WTC11 (cell line): ENCODE measurements around the gene CYP27A1.

Experiments
- CREB1 ChIP-seq: sonication (generic); formaldehyde crosslinking; IDR thresholded peaks from 2 replicates; pipeline ENCODE4 v1.8.0; 2023; ENCODE audit warnings: mild to moderate bottlenecking, missing genetic modification reagents
- CREM ChIP-seq: sonication (generic); formaldehyde crosslinking; IDR thresholded peaks from 2 replicates; pipeline ENCODE4 v1.8.1; 2022; ENCODE audit warnings: mild to moderate bottlenecking, missing genetic modification reagents, moderate library complexity
- ELF4 ChIP-seq: sonication (generic); formaldehyde crosslinking; IDR thresholded peaks from 2 replicates; pipeline ENCODE4 v1.8.1; 2022; ENCODE audit warnings: low read depth, mild to moderate bottlenecking, moderate library complexity, missing genetic modification reagents
- IRF2 ChIP-seq: sonication (generic); formaldehyde crosslinking; IDR thresholded peaks from 2 replicates; pipeline ENCODE4 v1.8.0; 2022; ENCODE audit warnings: low read depth, missing genetic modification reagents, borderline replicate concordance
- MAX ChIP-seq: sonication (generic); formaldehyde crosslinking; IDR thresholded peaks from 2 replicates; pipeline ENCODE4 v1.8.0; 2022; ENCODE audit warnings: mild to moderate bottlenecking, missing genetic modification reagents
- TCF7 ChIP-seq: sonication (generic); formaldehyde crosslinking; IDR thresholded peaks from 2 replicates; pipeline ENCODE4 v1.8.0; 2022; ENCODE audit warnings: mild to moderate bottlenecking, low read depth, missing genetic modification reagents, moderate library complexity
- USF2 ChIP-seq: sonication (generic); formaldehyde crosslinking; IDR thresholded peaks from 2 replicates; pipeline ENCODE4 v1.8.1; 2023; ENCODE audit warnings: mild to moderate bottlenecking, missing genetic modification reagents, moderate library complexity
- ZNF138 ChIP-seq: sonication (generic); formaldehyde crosslinking; conservative IDR thresholded peaks from 2 replicates; pipeline ENCODE4 v1.8.1; 2022; ENCODE audit warnings: mild to moderate bottlenecking, moderate library complexity, missing genetic modification reagents
- ZNF219 ChIP-seq: sonication (generic); formaldehyde crosslinking; IDR thresholded peaks from 2 replicates; pipeline ENCODE4 v1.8.0; 2023; ENCODE audit warnings: missing genetic modification reagents, mild to moderate bottlenecking, borderline replicate concordance
- ZNF232 ChIP-seq: sonication (generic); formaldehyde crosslinking; IDR thresholded peaks from 2 replicates; pipeline ENCODE4 v1.8.0; 2022; ENCODE audit warnings: mild to moderate bottlenecking, missing genetic modification reagents
- TF ChIP-seq, protein P1 (sequence below): fragments of 200-600 bp; IDR thresholded peaks from 2 replicates; pipeline ENCODE4 v1.8.0; 2022; ENCODE audit warnings: antibody characterized with exemption
- TF ChIP-seq, protein P2 (sequence below): sonication (generic); formaldehyde crosslinking; conservative IDR thresholded peaks from 2 replicates; pipeline ENCODE4 v1.8.1; 2023; ENCODE audit warnings: mild to moderate bottlenecking, low read depth, missing genetic modification reagents, moderate library complexity
- TF ChIP-seq, protein P3 (sequence below): fragments of 250-450 bp; sonication (Bioruptor Pico); IDR thresholded peaks from 2 replicates; pipeline ENCODE4 v1.9.0; 2021; ENCODE audit warnings: moderate library complexity, mild to moderate bottlenecking, inconsistent platforms, borderline replicate concordance
- TF ChIP-seq, protein P4 (sequence below): sonication (generic); formaldehyde crosslinking; IDR thresholded peaks from 2 replicates; pipeline ENCODE4 v1.8.0; 2022; ENCODE audit warnings: mild to moderate bottlenecking, missing genetic modification reagents

- TF ChIP-seq TCF7 (CRISPR knock-in tag), result no peak
- TF ChIP-seq, protein P1, sequence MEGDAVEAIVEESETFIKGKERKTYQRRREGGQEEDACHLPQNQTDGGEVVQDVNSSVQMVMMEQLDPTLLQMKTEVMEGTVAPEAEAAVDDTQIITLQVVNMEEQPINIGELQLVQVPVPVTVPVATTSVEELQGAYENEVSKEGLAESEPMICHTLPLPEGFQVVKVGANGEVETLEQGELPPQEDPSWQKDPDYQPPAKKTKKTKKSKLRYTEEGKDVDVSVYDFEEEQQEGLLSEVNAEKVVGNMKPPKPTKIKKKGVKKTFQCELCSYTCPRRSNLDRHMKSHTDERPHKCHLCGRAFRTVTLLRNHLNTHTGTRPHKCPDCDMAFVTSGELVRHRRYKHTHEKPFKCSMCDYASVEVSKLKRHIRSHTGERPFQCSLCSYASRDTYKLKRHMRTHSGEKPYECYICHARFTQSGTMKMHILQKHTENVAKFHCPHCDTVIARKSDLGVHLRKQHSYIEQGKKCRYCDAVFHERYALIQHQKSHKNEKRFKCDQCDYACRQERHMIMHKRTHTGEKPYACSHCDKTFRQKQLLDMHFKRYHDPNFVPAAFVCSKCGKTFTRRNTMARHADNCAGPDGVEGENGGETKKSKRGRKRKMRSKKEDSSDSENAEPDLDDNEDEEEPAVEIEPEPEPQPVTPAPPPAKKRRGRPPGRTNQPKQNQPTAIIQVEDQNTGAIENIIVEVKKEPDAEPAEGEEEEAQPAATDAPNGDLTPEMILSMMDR, result no peak
- TF ChIP-seq USF2, result no peak
- no peak for TF ChIP-seq CREM (CRISPR knock-in tag)
- TF ChIP-seq, protein P2, sequence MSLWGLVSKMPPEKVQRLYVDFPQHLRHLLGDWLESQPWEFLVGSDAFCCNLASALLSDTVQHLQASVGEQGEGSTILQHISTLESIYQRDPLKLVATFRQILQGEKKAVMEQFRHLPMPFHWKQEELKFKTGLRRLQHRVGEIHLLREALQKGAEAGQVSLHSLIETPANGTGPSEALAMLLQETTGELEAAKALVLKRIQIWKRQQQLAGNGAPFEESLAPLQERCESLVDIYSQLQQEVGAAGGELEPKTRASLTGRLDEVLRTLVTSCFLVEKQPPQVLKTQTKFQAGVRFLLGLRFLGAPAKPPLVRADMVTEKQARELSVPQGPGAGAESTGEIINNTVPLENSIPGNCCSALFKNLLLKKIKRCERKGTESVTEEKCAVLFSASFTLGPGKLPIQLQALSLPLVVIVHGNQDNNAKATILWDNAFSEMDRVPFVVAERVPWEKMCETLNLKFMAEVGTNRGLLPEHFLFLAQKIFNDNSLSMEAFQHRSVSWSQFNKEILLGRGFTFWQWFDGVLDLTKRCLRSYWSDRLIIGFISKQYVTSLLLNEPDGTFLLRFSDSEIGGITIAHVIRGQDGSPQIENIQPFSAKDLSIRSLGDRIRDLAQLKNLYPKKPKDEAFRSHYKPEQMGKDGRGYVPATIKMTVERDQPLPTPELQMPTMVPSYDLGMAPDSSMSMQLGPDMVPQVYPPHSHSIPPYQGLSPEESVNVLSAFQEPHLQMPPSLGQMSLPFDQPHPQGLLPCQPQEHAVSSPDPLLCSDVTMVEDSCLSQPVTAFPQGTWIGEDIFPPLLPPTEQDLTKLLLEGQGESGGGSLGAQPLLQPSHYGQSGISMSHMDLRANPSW (CRISPR knock-in tag), result no peak
- TF ChIP-seq, protein P3, sequence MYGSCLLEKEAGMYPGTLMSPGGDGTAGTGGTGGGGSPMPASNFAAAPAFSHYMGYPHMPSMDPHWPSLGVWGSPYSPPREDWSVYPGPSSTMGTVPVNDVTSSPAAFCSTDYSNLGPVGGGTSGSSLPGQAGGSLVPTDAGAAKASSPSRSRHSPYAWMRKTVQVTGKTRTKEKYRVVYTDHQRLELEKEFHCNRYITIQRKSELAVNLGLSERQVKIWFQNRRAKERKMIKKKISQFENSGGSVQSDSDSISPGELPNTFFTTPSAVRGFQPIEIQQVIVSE, result no peak
- no peak for TF ChIP-seq MAX
- TF ChIP-seq IRF2 (CRISPR knock-in tag), result no peak
- TF ChIP-seq, protein P4, sequence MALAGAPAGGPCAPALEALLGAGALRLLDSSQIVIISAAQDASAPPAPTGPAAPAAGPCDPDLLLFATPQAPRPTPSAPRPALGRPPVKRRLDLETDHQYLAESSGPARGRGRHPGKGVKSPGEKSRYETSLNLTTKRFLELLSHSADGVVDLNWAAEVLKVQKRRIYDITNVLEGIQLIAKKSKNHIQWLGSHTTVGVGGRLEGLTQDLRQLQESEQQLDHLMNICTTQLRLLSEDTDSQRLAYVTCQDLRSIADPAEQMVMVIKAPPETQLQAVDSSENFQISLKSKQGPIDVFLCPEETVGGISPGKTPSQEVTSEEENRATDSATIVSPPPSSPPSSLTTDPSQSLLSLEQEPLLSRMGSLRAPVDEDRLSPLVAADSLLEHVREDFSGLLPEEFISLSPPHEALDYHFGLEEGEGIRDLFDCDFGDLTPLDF, result no peak
- TF ChIP-seq ZNF138 (CRISPR knock-in tag), result no peak
- no peak for TF ChIP-seq ZNF232 (CRISPR knock-in tag)
- TF ChIP-seq CREB1 (CRISPR knock-in tag), result no peak
- no peak for TF ChIP-seq ZNF219 (CRISPR knock-in tag)
- no peak for TF ChIP-seq ELF4 (CRISPR knock-in tag)
These were observed 539 bp downstream of the CYP27A1 start for GRCh38 chr2:218782528-218782844.
